GM15510 (cell line): ENCODE measurements around the gene CNR2.

Source experiments
- POLR2A ChIP-seq: IDR thresholded peaks from 3 replicates; pipeline ENCODE4 v1.6.1; 2011; ENCODE audit warnings: borderline replicate concordance; ENCODE audit not compliant: insufficient read length; ENCODE audit errors: extremely low read depth

CNR2 gene

DNA sequence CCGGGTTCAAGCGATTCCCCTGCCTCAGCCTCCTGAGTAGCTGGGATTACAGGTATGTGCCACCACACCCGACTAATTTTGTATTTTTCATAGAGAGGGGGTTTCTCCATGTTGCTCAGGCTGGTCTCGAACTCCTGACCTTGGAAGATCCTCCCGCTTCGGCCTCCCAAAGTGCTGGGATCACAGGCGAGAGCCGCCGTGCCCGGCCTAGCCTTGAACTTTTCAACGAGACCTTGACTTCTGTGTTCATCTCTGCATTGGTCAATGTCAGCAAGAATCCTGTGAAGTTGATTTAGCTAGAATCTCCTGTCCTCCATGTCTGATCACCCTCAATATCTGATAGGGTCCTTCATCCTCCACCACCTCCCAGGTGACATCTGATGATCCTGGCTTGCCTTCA lies 11.4 kb upstream of the CNR2 start:
- no peak for TF ChIP-seq POLR2A

DNA sequence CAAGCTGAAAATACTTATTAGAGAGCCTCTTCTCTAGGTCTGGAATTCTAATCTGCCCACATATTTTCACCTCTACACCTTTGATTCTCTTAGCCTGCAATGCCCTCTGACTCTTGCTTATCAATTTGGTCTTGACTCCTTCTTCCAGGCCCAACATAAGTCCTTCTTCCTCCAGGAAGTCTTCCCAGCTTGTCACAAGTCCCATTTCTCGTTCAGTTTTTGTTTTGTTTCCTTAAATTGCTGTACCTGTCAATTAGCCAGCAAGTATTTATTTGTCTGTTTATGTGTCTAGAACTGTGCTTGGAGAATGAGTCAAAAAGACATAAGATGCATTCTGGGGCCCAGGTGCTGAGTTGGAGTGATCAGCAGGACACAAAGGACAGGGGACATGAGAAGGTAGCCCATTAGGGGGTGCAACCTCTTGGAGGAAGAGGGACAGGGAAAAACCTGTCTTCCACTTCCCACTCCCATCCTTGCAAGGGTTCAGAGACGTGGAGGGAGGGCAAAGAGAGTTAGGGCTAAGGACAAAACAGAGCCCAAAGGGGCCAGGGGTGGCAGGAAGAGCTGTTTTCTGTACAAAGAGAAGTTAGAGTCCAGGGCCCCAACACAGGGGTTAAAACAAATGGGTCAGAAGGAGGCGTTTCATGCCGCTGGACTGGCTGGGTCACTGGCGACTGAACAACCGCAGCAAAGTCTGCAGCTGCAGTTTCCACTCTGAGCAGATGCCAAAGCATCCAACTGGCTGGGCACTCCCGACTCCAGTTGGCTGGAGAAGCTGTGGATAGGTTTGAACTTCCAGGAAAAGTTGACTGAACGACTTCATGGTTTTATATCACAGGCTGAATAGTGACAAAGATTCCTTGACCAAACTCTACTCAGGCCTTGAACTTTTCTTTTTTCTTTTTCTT lies 10.7 kb upstream of the CNR2 start:
- TF ChIP-seq POLR2A = no peak

DNA sequence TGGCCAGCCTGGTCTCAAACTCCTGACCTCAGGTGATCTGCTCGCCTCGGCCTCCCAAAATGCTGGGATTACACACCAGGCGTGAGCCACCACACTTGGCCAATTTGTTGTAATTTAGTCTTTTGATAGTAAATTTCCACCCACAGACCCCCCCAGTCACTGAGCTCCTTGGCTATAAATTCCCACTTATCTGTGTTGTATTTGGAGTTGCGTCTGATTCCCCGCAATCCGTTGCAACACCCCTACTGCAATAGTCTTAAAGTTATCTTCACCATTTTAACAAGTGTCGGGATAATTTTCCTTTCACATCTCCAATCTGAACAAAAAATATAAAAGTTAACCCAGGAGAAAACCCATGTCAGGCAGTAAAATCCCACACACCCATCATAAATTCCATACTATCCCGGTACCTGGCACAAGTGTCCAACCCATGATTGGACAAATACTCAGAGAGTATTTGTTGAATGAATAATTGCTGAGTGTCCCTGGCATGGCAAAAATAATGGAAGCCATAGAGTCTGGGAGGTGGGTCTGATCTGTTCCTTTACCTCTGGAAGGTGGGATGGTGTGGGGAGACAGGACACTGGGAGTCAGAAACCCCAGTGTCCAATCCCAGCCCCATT lies 9.3 kb upstream of the CNR2 start:
- TF ChIP-seq POLR2A = no peak

DNA sequence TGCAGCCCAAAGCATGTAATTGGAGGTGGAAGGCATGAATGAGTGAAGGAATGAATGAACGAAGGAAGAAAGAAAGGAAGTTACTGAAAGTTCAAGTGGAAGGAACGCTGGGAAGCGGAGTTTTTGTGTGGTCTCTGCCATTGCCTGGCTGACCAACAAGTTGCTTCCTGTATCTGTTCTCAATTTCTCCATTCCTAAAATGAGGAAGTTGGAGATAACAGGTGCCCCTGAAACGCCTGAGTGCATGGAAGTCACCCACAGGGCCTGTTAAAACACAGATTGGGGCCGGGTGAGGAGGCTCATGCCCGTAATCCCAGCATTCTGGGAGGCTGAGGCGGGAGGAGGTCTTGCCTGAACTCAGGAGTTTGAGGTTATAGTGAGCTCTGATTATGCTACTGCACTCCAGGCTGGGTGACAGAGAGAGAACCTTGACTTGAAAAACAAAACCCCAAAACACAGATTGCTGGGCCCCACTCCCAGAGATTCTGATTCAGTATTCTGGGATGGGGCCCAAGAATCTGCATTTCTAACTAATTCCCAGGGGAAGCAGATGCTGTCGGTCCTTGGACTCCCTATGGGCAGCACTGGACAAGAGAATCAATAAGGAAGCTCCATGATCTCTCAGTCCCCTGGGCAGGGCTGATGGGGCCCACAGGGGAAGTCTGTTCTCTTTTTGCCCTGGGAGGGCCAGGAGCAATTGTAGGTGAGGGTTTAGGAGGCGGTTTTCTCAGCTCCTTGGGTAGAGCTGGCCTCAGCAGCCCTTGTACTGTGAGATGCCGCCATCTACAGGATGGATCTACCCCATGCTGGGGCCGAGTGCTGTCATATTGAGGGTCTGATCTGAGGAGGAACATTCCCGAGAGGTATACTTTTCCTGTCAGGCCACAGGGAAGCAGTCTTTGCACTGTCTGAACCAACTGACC lies 3.3 kb upstream of the CNR2 start:
- no peak for TF ChIP-seq POLR2A

DNA sequence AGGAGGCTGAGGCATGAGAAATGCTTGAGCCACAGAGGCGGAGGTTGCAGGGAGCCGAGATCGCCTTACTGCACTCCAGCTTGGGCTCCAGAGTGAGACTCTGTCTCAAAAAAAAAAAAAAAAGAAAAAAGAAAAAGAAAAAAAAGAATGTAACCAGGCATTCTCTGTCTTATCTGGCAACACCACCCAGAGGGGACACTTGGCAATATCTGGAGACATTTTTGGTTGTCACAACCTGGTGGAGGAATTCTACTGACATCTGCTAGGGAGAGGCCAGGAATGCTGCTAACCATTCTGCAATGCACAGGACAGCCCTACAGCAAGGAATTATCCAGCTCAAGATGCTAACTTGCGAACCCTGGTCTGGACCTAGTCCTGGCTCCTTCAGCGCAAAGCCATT lies 2.3 kb upstream of the CNR2 start:
- no peak for TF ChIP-seq POLR2A

- TF ChIP-seq POLR2A = no peak
These were observed 1.8 kb upstream of the CNR2 start for GRCh38 chr1:23914921-23915320.

DNA sequence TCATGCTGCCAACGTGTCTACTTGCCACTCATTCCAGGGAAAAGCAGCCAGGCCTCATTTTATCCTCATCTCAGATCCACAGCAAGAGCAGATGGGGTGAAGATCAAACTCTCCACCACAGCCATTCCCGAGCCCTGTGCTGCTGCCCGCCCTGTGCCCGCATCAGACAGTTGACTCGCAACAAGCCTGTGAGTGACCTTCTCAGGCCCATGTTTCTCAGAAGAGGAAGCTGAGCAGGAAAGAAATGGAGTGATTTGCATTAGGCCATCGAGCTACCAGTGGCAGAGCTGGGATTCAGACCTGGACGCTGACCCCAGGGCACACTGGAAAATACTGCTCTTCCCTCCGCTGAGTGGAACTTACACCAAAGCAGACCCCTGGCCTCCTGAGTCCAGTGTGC lies 1.2 kb downstream of the CNR2 start:
- no peak for TF ChIP-seq POLR2A

DNA sequence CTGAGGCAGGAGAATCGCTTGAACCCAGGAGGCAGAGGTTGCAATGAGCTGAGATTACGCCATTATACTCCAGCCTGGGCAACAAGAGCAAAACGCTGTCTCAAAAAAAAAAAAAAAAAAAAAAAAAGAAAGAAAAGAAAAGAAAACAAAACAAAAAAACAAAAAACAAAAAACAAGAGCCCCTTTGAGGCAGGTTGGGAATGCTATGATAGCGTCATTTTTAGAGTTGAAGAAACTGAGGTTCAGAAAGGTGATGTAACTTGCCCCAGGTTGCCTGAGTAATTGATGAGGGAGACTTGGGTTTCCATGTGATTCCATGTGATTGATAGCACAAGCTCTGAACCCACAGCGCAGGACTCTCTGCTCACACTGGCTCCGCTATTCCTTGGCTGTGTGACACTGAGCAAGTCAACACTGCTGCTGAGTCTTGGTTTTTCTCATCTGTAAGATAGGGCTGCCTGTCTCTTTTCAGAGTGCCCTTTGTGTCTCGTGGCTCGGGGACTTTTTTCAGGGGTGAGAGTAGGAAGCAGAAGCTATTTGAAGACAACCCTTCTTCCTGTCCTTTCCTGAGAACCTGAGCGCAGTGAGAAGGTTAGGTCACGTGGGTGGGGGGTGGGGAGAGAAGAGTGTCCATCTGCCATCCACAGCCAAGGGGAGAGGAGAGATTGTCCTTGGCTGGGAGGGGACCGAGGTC lies 2.5 kb downstream of the CNR2 start:
- TF ChIP-seq POLR2A = peak; percentile 70

DNA sequence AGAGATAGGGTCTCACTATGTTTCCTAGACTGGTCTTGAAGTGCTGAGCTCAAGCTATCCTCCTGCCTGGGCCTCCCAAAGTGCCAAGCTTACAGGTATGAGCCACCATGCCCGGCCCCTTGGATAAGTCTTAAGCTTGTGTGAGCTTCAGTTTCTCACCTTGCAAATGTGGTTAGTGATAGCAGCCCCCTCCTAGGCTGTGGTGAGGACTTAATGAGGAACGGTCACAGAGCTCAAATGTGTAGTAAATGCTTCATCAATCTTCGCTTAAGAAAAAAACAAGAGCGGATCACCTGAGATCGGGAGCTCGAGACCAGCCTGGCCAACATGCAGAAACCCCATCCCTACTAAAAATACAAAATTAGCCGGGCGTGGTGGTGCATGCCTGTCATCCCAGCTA lies 3.0 kb downstream of the CNR2 start:
- TF ChIP-seq POLR2A = no peak

- TF ChIP-seq POLR2A = peak; percentile 46
These were observed 3.8 kb downstream of the CNR2 start for GRCh38 chr1:23909412-23909811.

- peak; percentile 44 for TF ChIP-seq POLR2A
These were observed 4.5 kb downstream of the CNR2 start for GRCh38 chr1:23908453-23909341.

DNA sequence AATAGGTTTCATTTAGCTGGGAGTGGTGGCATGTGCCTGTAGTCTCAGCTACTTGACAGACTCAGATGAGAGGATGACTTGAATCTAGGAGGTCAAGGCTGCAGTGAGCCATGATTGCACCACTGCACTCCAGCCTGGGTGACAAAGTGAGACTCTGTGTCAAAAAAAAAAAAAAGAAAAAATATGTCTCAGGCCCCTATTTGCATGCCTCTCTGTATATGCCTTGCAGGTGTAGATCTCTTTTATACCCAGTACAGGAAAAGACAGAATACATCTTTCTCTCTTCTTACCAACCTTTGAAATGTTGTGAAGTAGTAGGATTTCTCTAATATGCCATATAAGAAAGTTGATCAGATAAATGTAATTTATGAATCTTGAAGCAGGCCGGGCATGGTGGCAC lies 6.4 kb downstream of the CNR2 start:
- TF ChIP-seq POLR2A = no peak

DNA sequence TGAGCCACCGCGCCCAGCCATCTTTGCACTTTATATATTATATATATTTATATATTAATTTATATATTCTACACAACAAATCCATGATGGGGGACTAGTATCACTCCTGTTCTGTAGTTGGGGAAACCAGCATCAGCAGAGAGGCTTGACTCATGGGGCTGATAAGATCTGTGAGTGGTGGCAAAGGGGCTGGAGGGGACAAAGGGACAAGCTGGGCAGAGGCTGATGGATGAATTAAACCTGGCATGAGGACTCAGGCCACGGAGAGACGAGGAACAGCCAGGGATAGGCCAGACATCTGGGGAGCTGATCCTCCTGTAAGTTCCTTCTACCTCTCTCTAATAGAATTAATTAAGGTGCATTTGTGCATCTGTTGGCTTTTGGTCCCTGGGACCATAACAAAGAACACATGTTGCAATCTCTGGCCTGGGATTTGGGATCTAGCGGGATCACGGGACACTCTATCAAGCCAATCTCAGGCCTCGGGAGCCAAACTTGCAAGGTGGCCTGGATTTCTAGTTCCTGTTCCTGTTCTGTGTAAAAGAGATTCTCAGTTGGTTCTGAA lies 7.6 kb downstream of the CNR2 start:
- no peak for TF ChIP-seq POLR2A
